GM12872 (cell line): ENCODE measurements around the gene ELOVL5.

ENCODE experiments used
- CTCF ChIP-seq: IDR thresholded peaks from 3 replicates; pipeline ENCODE4 v1.5.1; 2011; ENCODE audit warnings: low read depth, mild to moderate bottlenecking, low read length, moderate library complexity; ENCODE audit not compliant: insufficient read depth

ELOVL5 gene

GRCh38 chr6:53348371-53349208, at the start of gene ELOVL5:
Gene ELOVL5 (minus strand): TSS chr6:53348950. CDS start chr6:53295699, 53,251 bp downstream.
- TF ChIP-seq CTCF: no peak

GRCh38 chr6:53397283-53397682, 48.5 kb upstream of the ELOVL5 start:
- TF ChIP-seq CTCF: no peak

GRCh38 chr6:53395986-53396385, 47.2 kb upstream of the ELOVL5 start:
- TF ChIP-seq CTCF: no peak

- TF ChIP-seq CTCF: no peak
These were observed 46.0 kb upstream of the ELOVL5 start for GRCh38 chr6:53394704-53395103.

- TF ChIP-seq CTCF: no peak
These were observed 42.4 kb upstream of the ELOVL5 start for GRCh38 chr6:53391170-53391569.

- no peak for TF ChIP-seq CTCF
These were observed 41.3 kb upstream of the ELOVL5 start for GRCh38 chr6:53390010-53390409.

- TF ChIP-seq CTCF: no peak
These were observed 33.7 kb upstream of the ELOVL5 start for GRCh38 chr6:53382421-53382820.

GRCh38 chr6:53378208-53378607, 29.5 kb upstream of the ELOVL5 start:
- TF ChIP-seq CTCF: no peak
